SIG-M5 treated with dmso at 0.1 percent for 504 hours (cell line): ENCODE measurements around the gene SHC3.

Source experiments
- DNase-seq: peaks from one replicate; lab custom pipeline; 2025; ENCODE audit not compliant: unreplicated experiment; lab: John Stamatoyannopoulos, UW

Gene SHC3

DNA sequence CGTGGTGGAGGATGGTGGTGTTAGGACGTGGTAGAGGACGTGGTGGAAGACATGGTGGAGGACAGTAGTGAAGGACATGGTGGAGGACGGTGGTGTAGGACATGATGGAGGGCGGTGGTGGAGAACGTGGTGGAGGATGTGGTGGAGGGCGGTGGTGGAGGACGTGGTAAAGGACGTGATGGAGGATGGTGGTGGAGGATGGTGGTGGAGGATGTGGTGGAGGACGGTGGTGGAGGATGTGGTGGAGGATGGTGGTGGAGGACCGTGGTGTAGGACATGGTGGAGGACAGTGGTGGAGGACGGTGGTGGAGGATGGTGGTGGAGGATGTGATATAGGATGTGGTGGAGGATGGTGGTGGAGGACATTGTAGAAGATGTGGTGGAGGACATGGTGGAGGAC lies 119.7 kb downstream of the SHC3 start:
- no peak for DNase-seq

DNA sequence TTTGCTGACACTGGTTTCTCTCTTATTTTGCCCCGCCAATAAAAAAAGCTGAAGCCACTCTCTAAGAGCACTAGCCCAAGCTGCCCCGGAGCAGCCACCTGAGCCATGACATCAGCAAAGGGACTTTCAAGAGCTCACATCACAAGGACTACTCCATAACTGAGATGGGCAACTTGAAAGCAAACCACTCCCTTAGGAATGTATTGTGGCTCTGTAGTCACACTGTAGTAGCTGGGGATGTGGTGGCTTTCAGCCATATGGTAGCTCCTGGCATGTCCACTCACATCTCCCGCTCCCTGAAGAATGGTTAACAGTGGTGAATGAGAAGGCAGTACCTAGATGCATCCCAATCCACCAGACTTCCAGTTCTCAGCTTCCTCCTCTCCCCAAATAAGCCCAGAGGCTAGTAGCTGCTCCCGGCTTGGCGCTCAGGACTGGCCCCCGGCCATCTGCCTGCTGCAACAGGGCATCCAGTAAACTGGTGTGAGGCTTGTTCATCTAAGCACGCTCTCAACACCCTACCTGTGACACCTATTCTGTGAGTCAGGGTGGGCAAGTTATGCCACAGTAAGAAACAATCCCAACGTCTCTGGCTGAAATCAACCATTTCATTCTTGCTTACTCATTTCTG lies 123.6 kb downstream of the SHC3 start:
- DNase-seq = no peak

DNA sequence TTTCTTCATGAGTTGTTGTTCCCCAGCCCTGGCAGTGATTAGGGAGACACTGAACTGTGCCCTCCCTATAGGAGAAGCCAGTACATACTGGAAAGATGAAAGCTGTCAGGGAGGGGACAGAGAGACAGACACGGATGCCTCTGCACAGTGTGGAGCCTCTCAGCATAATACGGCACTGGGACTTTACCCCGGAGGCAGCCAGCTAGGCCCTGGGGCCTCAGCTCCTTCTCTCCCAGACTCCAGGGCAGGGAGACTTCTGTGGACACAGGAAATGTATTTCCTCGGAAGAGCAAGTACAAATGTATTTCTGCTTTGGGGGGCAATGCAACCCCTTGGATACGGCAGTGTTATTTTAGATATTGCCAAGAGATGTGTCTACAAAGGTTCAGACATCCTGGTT lies 125.3 kb downstream of the SHC3 start:
- DNase-seq = no peak

DNA sequence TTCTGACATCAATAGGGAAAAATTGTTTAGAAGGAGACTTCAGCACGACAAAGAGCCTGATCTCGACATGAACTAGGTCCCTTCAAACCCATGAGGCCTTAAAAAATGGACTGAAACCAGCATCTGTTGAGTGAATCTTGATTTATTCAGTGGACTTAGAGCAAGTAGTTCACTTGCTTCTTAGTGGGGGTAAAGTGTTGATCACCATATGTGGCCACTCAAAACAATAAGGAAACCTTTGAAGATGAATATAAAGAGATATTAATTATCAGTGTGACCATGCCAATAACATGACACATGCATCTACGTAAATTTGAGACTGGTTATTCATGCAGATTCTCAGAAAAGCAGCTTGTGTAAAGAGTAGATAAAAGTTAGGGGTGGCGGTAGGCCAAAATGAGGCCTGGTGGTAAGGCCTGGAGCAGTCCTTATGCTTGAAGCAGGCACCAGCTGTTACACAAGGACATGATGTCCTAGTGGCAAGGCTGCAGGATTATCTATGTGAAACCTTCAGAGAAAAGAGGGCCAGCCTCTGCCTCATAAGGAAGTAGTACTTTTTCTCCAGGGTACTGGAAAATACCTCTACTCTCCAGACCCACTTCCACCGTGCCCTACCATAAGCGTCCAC lies 126.0 kb downstream of the SHC3 start:
- DNase-seq = no peak

DNA sequence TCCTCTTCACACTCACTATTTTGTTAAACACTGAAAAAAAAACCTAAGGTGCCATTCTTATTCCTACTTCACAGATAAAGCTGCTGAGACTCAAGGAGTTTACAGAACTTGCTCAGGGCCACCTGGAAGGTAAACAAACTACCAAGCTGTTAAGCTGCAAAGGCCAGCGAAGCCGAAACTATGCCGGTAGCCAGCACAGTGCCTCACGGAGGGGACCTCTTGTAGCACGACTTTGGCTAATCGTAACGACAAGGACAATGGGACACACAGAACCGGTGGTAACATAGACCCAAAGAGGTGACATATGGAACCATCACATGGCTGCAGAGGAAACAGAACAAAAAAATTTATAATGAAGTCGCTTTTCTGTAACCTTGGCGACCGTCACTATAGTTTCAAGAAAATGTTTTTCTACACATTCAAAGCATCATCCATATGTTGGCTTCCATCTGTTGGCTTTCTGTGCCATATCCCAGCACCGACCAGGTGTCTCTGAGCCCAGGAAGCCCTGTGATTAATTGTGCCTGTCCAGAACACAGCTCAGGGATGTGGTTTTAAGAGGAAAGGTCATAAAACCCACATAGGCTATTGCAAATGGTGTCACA lies 127.1 kb downstream of the SHC3 start:
- no peak for DNase-seq

DNA sequence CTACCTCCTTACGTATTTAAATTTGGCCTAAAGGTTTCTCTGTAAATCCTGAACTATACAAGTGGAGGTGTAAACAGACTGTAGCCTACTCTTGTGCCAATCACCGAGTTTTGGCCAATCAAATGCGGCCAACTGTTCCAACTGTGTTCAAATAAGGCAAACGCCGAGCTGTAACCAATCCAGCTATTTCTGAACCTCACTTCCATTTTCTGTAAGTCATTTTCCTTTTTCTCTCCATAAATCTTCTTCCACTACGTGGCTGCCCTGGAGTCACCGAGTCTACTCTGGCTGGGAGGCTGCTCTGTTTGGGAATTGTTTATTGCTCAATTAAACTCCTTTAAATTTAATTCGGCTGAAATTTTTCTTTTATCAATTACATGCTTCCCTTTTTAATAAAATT lies 129.0 kb downstream of the SHC3 start:
- DNase-seq = no peak

DNA sequence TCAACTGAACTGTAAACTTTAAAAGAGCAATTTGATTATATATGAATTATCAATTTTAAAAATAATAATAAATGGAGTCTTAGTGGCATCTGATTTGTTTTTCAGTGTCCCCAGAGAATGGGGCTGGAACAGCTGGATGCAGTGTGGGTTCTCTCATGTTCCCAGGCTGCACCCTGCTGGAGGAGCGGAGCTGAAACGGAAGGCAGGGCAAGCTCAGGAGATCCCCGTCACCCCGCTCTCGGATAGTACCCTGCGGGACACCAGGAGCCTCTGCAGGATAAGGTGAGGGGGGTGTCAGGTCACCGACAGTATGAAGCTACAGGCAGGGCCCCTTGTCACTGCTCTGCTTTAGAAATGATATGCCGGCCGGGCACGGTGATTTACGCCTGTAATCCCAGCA lies 130.0 kb downstream of the SHC3 start:
- DNase-seq = no peak

DNA sequence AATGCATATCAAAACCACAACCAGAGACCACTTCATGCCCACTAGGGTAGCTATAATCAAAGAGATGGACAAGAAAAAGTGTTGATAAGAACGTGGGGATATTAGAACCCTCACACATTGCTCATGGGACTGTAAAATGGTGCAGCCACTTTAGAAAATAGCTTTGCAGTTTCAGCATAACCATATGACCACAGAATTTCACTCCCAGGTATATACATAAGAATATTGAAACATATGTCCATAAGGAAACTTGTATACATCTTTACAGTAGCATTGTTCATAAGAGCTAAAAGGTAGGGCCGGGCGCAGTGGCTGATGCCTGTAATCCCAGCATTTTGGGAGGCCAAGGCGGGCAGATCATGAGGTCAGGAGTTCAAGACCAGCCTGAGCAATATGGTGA lies 131.0 kb downstream of the SHC3 start:
- DNase-seq = no peak

DNA sequence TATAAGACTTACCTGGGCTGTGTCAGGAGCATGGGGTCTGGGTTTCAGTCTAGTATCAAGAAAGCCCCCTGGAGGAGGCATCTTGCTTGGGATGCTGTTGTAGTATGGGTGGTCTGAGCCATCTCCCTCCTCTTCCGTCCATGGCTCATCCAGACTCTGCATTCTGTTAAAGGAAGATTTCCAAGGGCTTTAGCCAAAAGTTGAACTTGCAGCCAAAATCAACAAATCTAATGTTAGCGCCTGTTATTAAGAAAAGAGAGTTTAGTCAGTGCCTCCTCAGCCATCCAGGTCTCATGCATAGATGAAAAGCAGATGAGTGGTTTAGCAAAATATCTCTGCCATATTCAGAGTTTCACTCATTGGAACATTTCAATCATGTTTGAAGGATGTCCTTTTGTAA lies 131.8 kb downstream of the SHC3 start:
- no peak for DNase-seq

DNA sequence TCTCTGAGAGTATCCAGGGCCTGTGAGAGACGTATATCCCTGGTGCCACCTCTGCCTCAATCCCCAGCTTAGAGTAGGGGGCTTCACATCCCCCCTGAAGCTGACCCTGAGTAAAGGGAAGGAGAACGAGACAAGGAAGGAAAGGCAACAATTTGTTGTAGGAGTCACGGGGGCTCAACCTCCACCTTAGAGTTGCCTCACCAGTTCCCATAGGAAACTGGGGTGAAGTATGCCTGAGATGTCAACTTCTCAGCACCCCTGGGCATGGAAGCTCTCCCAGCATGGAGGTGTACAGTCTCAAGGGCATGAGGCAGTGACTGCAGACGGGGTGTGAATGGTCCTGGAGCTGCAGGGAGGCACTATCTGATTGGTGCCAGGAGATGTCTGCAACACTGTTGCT lies 133.7 kb downstream of the SHC3 start:
- no peak for DNase-seq

DNA sequence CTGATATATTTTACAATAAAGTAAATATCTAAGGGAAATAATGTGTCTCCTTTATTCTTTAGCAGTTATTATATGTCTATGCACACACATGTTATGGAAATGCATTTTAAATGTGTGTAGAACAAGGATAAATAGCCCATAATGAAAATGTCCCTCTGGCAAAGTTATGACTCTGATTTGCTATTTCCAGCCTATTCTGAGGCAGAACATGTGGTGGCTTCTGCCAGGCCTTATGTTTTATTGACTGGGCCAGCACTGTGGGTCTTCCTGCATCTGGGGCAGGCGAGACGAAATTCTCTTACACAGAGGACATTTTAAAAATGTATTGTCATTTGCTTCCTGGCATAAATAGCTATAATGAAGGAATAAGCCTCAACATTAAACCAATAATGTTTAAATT lies 134.5 kb downstream of the SHC3 start:
- DNase-seq = no peak

DNA sequence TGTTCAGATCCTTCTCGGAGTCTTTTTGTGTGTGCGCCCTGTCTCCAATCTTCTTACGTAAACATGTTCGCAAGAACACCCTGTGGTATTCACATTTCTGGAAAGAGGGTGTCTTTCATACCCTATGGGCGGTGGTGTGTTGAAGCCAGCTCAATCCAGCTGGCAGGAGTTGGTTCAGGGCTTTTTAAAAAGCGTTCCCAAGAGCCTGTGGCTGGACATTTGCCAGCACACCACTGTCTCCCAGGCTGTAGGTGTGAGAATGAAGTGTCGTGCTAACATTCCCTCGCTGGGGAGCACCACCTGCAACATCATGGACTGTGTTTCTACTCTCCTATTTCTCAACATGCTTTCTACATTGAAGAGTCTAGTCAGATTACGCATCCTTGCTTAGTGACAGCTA lies 135.6 kb downstream of the SHC3 start:
- DNase-seq = no peak

DNA sequence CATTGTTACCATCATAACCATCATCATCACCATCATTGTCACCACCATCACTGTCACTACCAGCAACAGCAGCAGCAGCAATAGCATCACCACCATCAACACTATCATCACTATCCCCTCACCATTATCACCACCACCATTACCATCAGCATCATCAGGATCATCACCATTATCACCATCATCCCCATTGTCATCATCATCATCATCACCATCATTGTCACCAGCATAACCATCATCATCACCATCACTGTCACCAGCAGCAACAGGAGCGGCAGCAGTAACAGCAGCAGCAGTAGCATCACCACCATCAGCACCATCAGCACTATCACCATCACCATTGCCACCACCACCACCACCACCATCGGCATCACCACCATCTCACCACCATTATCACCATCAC lies 139.0 kb downstream of the SHC3 start:
- no peak for DNase-seq

DNA sequence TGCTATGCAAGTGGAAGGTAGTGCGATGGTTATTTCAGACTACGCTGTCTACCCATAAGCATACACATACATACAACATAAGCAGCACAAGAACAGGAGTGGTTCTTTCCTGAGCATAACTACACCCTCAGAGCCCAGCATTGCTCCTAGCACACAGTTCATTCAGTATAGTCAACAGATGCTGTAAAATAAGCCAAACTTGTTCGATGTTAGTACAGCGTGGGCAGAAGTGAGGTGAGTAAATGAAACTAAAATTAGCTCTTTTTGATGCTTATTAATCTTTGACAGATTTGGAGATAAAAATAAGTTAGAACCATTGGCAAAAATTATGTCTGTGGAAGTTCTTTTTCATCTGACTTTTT lies 139.5 kb downstream of the SHC3 start:
- no peak for DNase-seq

DNA sequence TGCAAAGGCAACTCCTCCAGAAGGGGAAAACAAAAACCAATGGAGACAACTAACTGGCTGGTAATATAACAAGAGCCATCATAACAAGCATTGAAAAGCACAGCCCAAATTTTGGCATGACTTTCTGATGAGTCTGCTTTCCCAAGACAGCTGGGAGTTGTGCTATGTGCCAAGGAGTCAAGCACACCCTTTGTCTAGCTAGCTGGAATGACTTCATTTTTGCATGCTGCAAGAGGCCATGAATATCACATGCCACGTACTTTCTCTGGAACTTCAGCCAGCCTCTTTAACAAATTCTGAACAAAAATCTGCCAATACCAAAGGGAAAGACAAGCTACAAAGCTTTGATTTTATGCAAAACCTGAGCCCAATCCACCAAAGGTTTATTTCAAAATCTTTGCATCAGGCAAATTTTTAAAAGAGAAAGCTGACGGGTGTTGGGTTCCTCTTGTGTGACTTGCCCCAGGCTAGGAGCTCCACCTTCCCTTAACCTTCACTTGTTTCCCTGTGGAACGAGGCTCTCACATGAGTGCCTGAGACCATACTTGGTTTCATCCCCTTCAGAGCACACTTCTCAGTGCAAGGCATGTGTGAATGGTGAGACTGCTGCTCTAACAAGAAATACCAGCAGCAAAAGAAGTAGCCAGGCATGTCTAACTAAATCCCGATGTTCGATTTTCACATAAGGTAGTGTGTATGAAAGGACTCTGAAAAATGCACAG lies 140.1 kb downstream of the SHC3 start:
- DNase-seq = no peak

DNA sequence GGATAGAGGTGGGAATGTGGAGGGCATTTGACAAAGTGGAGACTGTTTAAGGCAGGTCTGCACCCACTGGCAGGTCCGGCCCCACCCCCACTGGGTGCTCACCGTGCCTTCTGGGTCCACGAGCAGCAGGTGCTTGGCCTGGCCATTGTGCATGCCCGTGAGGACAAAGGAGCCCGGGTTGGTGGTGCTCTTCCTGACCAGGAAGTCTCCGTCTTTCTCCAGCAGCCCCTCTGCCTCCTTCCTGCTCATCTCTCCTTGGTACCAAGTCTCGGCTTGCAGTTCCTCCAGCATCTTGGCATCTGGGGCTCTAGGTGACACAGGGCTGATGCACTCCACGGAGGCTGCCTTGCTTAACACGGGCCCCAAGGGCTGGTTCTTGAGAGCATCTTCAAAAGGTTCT lies 140.7 kb downstream of the SHC3 start:
- no peak for DNase-seq

DNA sequence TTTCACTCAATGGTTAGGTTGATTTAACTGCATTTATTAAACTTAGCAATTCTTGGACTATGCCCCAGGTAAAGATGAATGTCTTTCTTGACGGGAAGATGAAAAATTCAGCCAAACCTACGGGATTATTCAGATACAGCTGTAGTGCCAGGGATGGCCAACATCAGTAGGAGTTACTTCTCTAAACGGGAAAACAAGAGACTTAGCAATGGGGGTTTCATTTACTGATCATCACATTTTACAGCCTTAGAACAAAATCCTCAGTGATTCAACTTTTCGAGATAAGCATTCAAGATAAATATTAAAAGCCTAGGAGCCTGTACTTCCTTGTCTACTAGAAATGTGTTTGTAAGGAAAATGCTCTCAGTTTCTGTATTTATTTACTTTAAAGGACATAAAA lies 141.3 kb downstream of the SHC3 start:
- DNase-seq = peak; percentile 15

DNA sequence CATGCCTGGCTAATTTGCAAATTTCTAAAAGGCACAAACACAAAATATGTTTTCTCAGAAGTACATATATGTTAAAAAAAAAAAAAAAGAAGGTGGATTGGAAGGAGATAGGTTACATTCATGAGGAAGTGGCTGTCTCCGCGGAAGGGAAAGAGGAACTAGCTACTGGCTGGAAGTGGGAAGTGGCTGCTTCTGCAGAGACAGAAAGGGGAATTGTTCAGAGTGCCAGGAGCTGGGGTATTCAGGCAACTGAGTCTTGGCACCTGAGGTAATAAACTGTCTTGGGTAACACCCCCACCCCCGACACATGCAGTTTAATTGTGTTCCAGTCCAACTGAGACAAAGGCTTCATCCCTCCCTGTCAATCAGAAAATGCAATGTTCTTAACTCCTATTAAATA lies 141.7 kb downstream of the SHC3 start:
- peak; percentile 90 for DNase-seq

DNA sequence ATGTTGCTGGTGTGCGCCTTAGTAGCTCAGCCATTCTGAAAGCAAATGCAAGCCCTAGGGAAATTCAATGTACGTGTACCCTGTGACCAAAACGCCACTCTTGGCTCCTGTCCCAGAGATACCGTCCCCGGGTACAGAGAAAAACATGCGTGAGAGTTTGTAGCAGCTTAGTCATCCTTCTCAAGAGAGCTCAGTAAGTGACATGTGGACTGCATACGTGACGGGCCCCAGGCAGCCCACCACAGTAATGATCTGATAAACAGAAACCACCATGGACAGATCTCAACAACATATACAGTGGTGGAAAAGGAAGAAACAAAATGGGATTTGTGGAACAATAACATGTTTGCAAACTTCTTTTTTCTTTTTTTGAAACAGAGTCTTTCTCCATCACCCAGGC lies 142.2 kb downstream of the SHC3 start:
- DNase-seq = peak; percentile 39

DNA sequence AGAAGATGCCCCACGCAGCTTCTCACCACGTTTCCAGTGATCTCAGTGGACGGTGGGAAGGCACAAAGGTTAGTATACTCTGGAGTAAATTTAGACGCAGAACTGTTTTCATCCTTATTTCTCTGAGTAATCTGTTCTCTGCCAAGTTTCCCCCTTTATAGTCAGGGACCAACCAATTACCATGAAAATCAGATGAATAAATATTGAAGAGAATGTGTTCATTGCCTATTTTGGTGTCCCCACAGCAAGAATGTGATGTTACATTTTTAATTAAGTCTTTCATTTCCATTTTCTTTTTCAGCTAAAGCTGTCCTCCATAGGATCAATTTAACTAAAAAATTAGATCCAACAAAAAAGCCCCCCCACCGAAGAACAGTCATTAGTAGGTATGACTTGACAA lies 146.0 kb downstream of the SHC3 start:
- DNase-seq = no peak

DNA sequence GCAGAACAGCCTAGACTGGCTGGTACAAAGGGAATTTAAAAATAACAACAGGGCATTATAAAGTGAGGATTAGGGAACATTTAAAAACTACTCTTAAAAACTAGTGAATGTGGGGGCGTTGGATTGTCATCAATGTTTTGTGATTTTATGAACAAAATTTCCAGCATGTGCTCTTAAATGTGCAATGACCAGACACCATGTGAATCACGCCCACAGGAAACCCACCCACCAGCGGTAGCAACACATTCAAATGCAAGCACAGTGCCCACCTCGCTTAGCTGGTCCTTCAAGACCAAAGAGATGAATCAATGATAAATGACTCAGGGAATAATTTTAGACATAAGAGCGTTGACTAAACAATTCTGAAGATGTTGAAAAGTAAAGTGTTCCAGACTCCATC lies 146.4 kb downstream of the SHC3 start:
- DNase-seq = no peak

DNA sequence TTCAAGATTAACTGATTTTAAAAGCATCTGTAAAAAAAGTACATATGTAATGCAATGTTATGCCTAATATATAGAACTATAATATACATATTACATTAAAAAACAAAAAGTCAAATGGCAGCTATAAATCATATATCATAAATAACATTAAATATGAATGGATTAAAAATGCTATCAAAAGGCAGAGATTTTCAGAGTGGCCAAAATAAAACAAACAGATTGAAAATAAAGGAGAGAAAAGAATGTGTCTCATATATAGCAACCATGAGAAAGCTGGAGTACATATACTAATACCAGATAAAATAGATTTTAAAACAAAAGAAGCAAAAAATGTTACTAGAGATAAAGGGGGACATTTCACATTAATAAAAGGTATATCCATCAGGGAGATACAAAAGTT lies 148.8 kb downstream of the SHC3 start:
- DNase-seq = no peak
